Type B pancreatic cell (in vitro differentiated cells): ENCODE results near the gene PLPP1. TPM values are rescaled to one million over a fixed set of nuclear protein-coding genes. Genes with fewer than 3 reads are reported as not detected.
"Not testable (repeated sequence)": the region's sequence is repeated elsewhere in the genome, so short reads cannot be mapped to it uniquely, and the experiment has no call there.

Source experiments
- DNase-seq: peaks from one replicate; pipeline ENCODE4 v3.0.0; 2021; ENCODE audit warnings: mixed read lengths; ENCODE audit not compliant: unreplicated experiment; ENCODE audit errors: extremely low spot score
- H3K27ac Mint-ChIP-seq: 2 replicates; pipeline ENCODE4 v1.8.0; 2021; ENCODE audit warnings: mild to moderate bottlenecking, mixed read lengths
- H3K27me3 Mint-ChIP-seq: 2 replicates; pipeline ENCODE4 v1.8.0; 2021; ENCODE audit warnings: mixed read lengths
- H3K36me3 Mint-ChIP-seq: 2 replicates; pipeline ENCODE4 v1.8.0; 2021; ENCODE audit warnings: mixed read lengths
- H3K4me1 Mint-ChIP-seq: one replicate; pipeline ENCODE4 v1.8.0; 2021; ENCODE audit warnings: mixed read lengths; ENCODE audit not compliant: unreplicated experiment
- H3K4me3 Mint-ChIP-seq: 2 replicates; pipeline ENCODE4 v1.8.0; 2021; ENCODE audit warnings: mild to moderate bottlenecking, mixed read lengths
- H3K9me3 Mint-ChIP-seq: 2 replicates; pipeline ENCODE4 v1.8.0; 2021; ENCODE audit warnings: mixed read lengths
- CTCF ChIP-seq: fragments of 200-600 bp; sonication (generic); conservative IDR thresholded peaks from 2 replicates; pipeline ENCODE4 v1.5.0; 2021; ENCODE audit warnings: antibody characterized with exemption, mild to moderate bottlenecking
- total RNA-seq: library from RNA; stranded (reverse); gene quantifications from 2 replicates; pipeline ENCODE4 v1.2.1, GENCODE V29; 2021; ENCODE audit warnings: low replicate concordance

Gene PLPP1
- total RNA-seq, 1 donor from 2014 or later, result 12.8 TPM

- no peak for TF ChIP-seq CTCF
- no peaks in the 10 kb centered on the region for H3K9me3 Mint-ChIP-seq
- H3K27ac Mint-ChIP-seq, result no peak overlapping the region
- peaks cover 4% of the 10 kb centered on the region for H3K4me1 Mint-ChIP-seq
- DNase-seq, result no peak
- H3K36me3 Mint-ChIP-seq, result no peaks in the 10 kb centered on the region
- no peak overlapping the region for H3K4me3 Mint-ChIP-seq
- no peaks in the 10 kb centered on the region for H3K27me3 Mint-ChIP-seq
Measured at GRCh38 chr5:55538661-55539060, 3.9 kb upstream of the PLPP1 start.

- not testable (repeated sequence) for H3K27me3 Mint-ChIP-seq, H3K4me1 Mint-ChIP-seq, H3K9me3 Mint-ChIP-seq, H3K36me3 Mint-ChIP-seq, DNase-seq, H3K27ac Mint-ChIP-seq, H3K4me3 Mint-ChIP-seq
Measured at GRCh38 chr5:55537315-55537714, 2.6 kb upstream of the PLPP1 start.

GRCh38 chr5:55535199-55535905 is 588 bp upstream of the PLPP1 start:
- peak overlapping the region; percentile 70 for H3K27ac Mint-ChIP-seq
- no peak for TF ChIP-seq CTCF
- peak overlapping the region; percentile 84 for H3K4me3 Mint-ChIP-seq
- no peaks in the 10 kb centered on the region for H3K9me3 Mint-ChIP-seq
- no peak for DNase-seq
- peaks cover 11% of the 10 kb centered on the region for H3K4me1 Mint-ChIP-seq
- no peaks in the 10 kb centered on the region for H3K27me3 Mint-ChIP-seq
- peaks cover 3% of the 10 kb centered on the region for H3K36me3 Mint-ChIP-seq

- Mint-ChIP-seq H3K27me3 (no peaks in the 10 kb centered on the region), H3K4me1 (peaks cover 11% of the 10 kb centered on the region), H3K27ac (peak overlapping the region; percentile 3), H3K36me3 (peaks cover 6% of the 10 kb centered on the region), H3K4me3 (peak overlapping the region; percentile 84), H3K9me3 (no peaks in the 10 kb centered on the region)
- peak; percentile 75 for DNase-seq
- no peak for TF ChIP-seq CTCF
Measured at GRCh38 chr5:55533521-55534435, 986 bp downstream of the PLPP1 start.

- no peak for TF ChIP-seq CTCF
- Mint-ChIP-seq H3K4me3 (peak overlapping the region; percentile 20), H3K4me1 (peaks cover 11% of the 10 kb centered on the region), H3K27me3 (no peaks in the 10 kb centered on the region), H3K27ac (no peak overlapping the region), H3K36me3 (peaks cover 6% of the 10 kb centered on the region), H3K9me3 (no peaks in the 10 kb centered on the region)
- DNase-seq, result no peak
Measured at GRCh38 chr5:55530669-55531068, 4.1 kb downstream of the PLPP1 start.

- H3K27me3 Mint-ChIP-seq, result no peaks in the 10 kb centered on the region
- H3K9me3 Mint-ChIP-seq, result no peaks in the 10 kb centered on the region
- no peak for DNase-seq
- no peak overlapping the region for H3K4me3 Mint-ChIP-seq
- H3K4me1 Mint-ChIP-seq, result no peaks in the 10 kb centered on the region
- no peaks in the 10 kb centered on the region for H3K36me3 Mint-ChIP-seq
- TF ChIP-seq CTCF, result no peak
- no peak overlapping the region for H3K27ac Mint-ChIP-seq
Measured at GRCh38 chr5:55524816-55525215, 9.9 kb downstream of the PLPP1 start.
